ENCODE results near the gene INMT. TPM values are rescaled to one million over a fixed set of nuclear protein-coding genes. Genes with fewer than 3 reads are reported as not detected.

Gene INMT
- total and polyA plus RNA-seq, 10 of the 15 experiments (the other 5 are each of a cell fraction or from before 2014, with no cell fraction given) = 0.03 to 0.20 (median 0.10) TPM; not detected in 7

GRCh38 chr7:30705596-30705995 is 46.3 kb upstream of the INMT start:
- no peak overlapping the region for H2AFZ ChIP-seq (ENCODE audit: control insufficient read depth, low read depth, low read length)
- SMC1A ChIA-PET (ENCODE audit: uncharacterized antibody, unreplicated experiment) = no interaction called here
- ATAC-seq (no peak), DNase-seq (ENCODE audit: low read depth, low spot score) (no peak), FAIRE-seq (no peak)
- H3K4me1 ChIP-seq (ENCODE audit: control insufficient read depth, insufficient read depth, low read length) = no peaks in the 10 kb centered on the region
- BruUV-seq (replicated peaks) = no TSS peak
- H3K79me2 ChIP-seq (ENCODE audit: control insufficient read depth, insufficient read depth, low read length) = no peaks in the 10 kb centered on the region
- no peaks in the 10 kb centered on the region for H4K20me1 ChIP-seq (ENCODE audit: control insufficient read depth, insufficient read depth)
- H3K4me3 ChIP-seq = no peak overlapping the region
- 36% methylated on average over 13 of the region's 13 CpGs for WGBS (ENCODE audit: insufficient coverage, insufficient replicate concordance, low lambda C conversion rate, missing lambda C conversion rate)
- no peaks in the 10 kb centered on the region for H3K36me3 ChIP-seq (ENCODE audit: control insufficient read depth in 2 of 2, insufficient read depth in 2 of 2, low read length in 1 of 2)
- H3K9ac ChIP-seq (ENCODE audit: control insufficient read depth, insufficient read depth, low read length) = no peak overlapping the region
- H3K27ac ChIP-seq (ENCODE audit: control insufficient read depth, insufficient read depth) = no peak overlapping the region
- CTCF ChIA-PET = interaction anchor here (1.8 kb wide), 1 partner anchor 35 kb away, joined by 7 read pairs; no protein-coding TSS in a partner anchor
- H3K27me3 ChIP-seq (replicated peaks in 1 of 2; ENCODE audit: control insufficient read depth in 2 of 2, insufficient read depth in 2 of 2, low read length in 1 of 2) = no peaks in the 10 kb centered on the region; a peak in 2 of 4 replicates
- in situ Hi-C loops (cut with MboI) (no loop called here), intact Hi-C loops (cut with micrococcal nuclease; ENCODE audit: unreplicated experiment) (no loop called here)
- no peak for TF ChIP-seq NFYA (IDR thresholded peaks at IDR 0.05; ENCODE audit: borderline replicate concordance, low read depth, low read length)
- no peak for TF ChIP-seq E4F1 (IDR thresholded peaks at IDR 0.05; ENCODE audit: borderline replicate concordance, partially characterized antibody)
- no peak for TF ChIP-seq ZNF384 (IDR thresholded peaks at IDR 0.05; ENCODE audit: borderline replicate concordance, low read depth, low read length)
- no peak for TF ChIP-seq CBFB (IDR thresholded peaks at IDR 0.05; ENCODE audit: low read depth)
- TF ChIP-seq PML (IDR thresholded peaks at IDR 0.05; ENCODE audit: low read length) = no peak
- RAD21 ChIA-PET (ENCODE audit: unreplicated experiment) = no interaction called here
- no peak overlapping the region for H3K4me2 ChIP-seq (ENCODE audit: control insufficient read depth, insufficient read depth)
- POLR2A ChIA-PET = no interaction called here
- no peaks in the 10 kb centered on the region for H3K9me3 ChIP-seq (replicated peaks; ENCODE audit: control insufficient read depth, insufficient read depth, low read length)

DNA sequence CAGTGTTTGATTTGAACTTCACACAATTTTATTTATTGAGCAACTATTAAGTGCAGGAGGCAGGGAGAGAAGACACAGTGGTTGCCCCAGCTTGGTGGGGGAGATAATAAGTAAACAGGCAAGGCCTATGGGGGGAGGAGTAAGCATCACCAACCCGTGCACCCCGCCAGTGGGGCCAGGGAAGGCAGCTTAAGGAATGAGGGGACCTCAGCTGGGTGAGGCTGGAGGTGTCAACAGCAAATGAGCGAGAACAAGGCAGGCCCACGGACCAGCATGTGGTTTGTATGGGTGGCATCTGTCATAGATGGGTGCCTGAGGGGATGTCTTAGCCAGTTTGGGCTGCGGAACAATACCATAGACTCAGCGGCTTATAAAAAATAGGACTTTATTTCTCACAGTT is 45.6 kb upstream of the INMT start:
- no peak for TF ChIP-seq YBX1 (IDR thresholded peaks at IDR 0.05)
- TF ChIP-seq ZZZ3 (IDR thresholded peaks at IDR 0.05; ENCODE audit: control insufficient read depth, insufficient read length, low read depth) = no peak
- no peak for TF ChIP-seq SPI1 (IDR thresholded peaks at IDR 0.05; ENCODE audit: borderline replicate concordance, insufficient read depth, low read depth, low read length)
- H3K4me2 ChIP-seq (ENCODE audit: control insufficient read depth, insufficient read depth) = no peak overlapping the region
- no peak overlapping the region for H2AFZ ChIP-seq (ENCODE audit: control insufficient read depth, low read depth, low read length)
- DNase-seq (ENCODE audit: low read depth, low spot score) (no peak), ATAC-seq (no peak), FAIRE-seq (no peak)
- WGBS (ENCODE audit: insufficient coverage, insufficient replicate concordance, low lambda C conversion rate, missing lambda C conversion rate) = 18% methylated on average over 6 of the region's 6 CpGs
- RAD21 ChIA-PET (ENCODE audit: unreplicated experiment) = no interaction called here
- H3K9me3 ChIP-seq (replicated peaks; ENCODE audit: control insufficient read depth, insufficient read depth, low read length) = no peaks in the 10 kb centered on the region
- no peak overlapping the region for H3K4me3 ChIP-seq
- in situ Hi-C loops (cut with MboI) (no loop called here), intact Hi-C loops (cut with micrococcal nuclease; ENCODE audit: unreplicated experiment) (no loop called here)
- no peaks in the 10 kb centered on the region for H3K4me1 ChIP-seq (ENCODE audit: control insufficient read depth, insufficient read depth, low read length)
- no peak overlapping the region for H3K27ac ChIP-seq (ENCODE audit: control insufficient read depth, insufficient read depth)
- POLR2A ChIA-PET = no interaction called here
- no peaks in the 10 kb centered on the region for H3K36me3 ChIP-seq (ENCODE audit: control insufficient read depth in 2 of 2, insufficient read depth in 2 of 2, low read length in 1 of 2)
- no peak overlapping the region for H3K9ac ChIP-seq (ENCODE audit: control insufficient read depth, insufficient read depth, low read length)
- no peaks in the 10 kb centered on the region for H3K79me2 ChIP-seq (ENCODE audit: control insufficient read depth, insufficient read depth, low read length)
- SMC1A ChIA-PET (ENCODE audit: uncharacterized antibody, unreplicated experiment) = no interaction called here
- no peaks in the 10 kb centered on the region for H4K20me1 ChIP-seq (ENCODE audit: control insufficient read depth, insufficient read depth)
- CTCF ChIA-PET = no interaction called here
- no peaks in the 10 kb centered on the region; a peak in 2 of 4 replicates for H3K27me3 ChIP-seq (replicated peaks in 1 of 2; ENCODE audit: control insufficient read depth in 2 of 2, insufficient read depth in 2 of 2, low read length in 1 of 2)
- no TSS peak for BruUV-seq (replicated peaks)
